ENCODE measurements around the gene ULK4.

- no peak for TF ChIP-seq POLR2A (IDR thresholded peaks at IDR 0.05)
- TF ChIP-seq, protein P1, sequence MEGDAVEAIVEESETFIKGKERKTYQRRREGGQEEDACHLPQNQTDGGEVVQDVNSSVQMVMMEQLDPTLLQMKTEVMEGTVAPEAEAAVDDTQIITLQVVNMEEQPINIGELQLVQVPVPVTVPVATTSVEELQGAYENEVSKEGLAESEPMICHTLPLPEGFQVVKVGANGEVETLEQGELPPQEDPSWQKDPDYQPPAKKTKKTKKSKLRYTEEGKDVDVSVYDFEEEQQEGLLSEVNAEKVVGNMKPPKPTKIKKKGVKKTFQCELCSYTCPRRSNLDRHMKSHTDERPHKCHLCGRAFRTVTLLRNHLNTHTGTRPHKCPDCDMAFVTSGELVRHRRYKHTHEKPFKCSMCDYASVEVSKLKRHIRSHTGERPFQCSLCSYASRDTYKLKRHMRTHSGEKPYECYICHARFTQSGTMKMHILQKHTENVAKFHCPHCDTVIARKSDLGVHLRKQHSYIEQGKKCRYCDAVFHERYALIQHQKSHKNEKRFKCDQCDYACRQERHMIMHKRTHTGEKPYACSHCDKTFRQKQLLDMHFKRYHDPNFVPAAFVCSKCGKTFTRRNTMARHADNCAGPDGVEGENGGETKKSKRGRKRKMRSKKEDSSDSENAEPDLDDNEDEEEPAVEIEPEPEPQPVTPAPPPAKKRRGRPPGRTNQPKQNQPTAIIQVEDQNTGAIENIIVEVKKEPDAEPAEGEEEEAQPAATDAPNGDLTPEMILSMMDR (IDR thresholded peaks at IDR 0.05): no peak
Measured at GRCh38 chr3:41705893-41706292, 256.0 kb downstream of the ULK4 start.
